ENCODE measurements around the gene DLG2.
"Not testable (repeated sequence)": the region's sequence is repeated elsewhere in the genome, so short reads cannot be mapped to it uniquely, and the experiment has no call there.

DNA sequence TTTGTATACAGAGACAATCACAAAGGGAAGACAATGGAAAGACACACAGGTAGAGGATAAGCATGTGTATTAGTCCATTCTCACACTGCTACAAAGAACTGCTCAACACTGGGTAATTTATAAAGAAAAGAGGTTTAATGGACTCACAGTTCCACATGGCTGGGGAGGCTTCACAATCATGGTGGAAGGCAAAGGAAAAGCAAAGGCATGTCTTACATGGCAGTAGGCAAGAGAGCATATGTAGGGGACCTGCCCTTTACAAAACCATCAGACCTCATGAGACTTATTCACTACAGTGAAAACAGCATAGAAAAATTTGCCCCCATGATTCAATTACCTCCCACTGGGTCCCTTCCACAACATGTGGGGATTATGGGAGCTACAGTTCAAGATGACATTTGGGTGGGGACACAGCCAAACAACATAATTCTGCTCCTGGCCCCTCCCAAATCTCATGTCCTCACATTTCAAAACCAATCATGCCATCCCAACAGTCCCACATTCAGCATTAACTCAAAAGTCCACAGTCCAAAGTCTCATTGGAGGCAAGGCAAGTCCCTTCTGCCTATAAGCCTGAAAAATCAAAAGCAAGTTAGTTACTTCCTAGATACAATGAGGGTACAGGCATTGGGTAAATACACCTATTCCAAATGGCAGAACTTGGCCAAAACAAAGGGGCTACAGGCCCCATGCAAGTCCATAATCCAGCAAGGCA, 44.0 kb upstream of the DLG2 start:
- TF ChIP-seq, protein P1, sequence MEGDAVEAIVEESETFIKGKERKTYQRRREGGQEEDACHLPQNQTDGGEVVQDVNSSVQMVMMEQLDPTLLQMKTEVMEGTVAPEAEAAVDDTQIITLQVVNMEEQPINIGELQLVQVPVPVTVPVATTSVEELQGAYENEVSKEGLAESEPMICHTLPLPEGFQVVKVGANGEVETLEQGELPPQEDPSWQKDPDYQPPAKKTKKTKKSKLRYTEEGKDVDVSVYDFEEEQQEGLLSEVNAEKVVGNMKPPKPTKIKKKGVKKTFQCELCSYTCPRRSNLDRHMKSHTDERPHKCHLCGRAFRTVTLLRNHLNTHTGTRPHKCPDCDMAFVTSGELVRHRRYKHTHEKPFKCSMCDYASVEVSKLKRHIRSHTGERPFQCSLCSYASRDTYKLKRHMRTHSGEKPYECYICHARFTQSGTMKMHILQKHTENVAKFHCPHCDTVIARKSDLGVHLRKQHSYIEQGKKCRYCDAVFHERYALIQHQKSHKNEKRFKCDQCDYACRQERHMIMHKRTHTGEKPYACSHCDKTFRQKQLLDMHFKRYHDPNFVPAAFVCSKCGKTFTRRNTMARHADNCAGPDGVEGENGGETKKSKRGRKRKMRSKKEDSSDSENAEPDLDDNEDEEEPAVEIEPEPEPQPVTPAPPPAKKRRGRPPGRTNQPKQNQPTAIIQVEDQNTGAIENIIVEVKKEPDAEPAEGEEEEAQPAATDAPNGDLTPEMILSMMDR (conservative IDR thresholded peaks at IDR 0.05; ENCODE audit: low read depth, low read length) = not testable (repeated sequence)
- TF ChIP-seq RAD21 (IDR thresholded peaks at IDR 0.05; ENCODE audit: low read length); MAFK (IDR thresholded peaks at IDR 0.05; ENCODE audit: low read depth, low read length); POLR2A (IDR thresholded peaks at IDR 0.05; ENCODE audit: low read depth, low read length); MXI1 (IDR thresholded peaks at IDR 0.05; ENCODE audit: borderline replicate concordance, low read depth, low read length); RFX5 (IDR thresholded peaks at IDR 0.05; ENCODE audit: low read depth, low read length); MAZ (IDR thresholded peaks at IDR 0.05; ENCODE audit: borderline replicate concordance, low read depth, low read length); CHD1 (IDR thresholded peaks at IDR 0.05; ENCODE audit: low read depth, low read length); BHLHE40 (IDR thresholded peaks at IDR 0.05; ENCODE audit: low read depth, low read length): not testable (repeated sequence)

Measured in IMR-90 (cell line).